DMS79 (cell line): ENCODE results near the gene SEZ6L.

Experiments
- DNase-seq: peaks from one replicate; lab custom pipeline; 2025; lab: John Stamatoyannopoulos, UW

The SEZ6L gene

GRCh38 chr22:26428515-26429457 is 259.5 kb downstream of the SEZ6L start, which contains the start of gene ASPHD2:
ASPHD2 (plus strand) TSS chr22:26429260; CDS start chr22:26433616, 4,356 bp downstream.
- peak; percentile 20 for DNase-seq

GRCh38 chr22:26429458-26430286 is 260.4 kb downstream of the SEZ6L start:
- no peak for DNase-seq

GRCh38 chr22:26430600-26430999 is 261.3 kb downstream of the SEZ6L start:
- no peak for DNase-seq

GRCh38 chr22:26431261-26431995 is 262.2 kb downstream of the SEZ6L start:
- DNase-seq: no peak

- DNase-seq: no peak
These were observed 263.5 kb downstream of the SEZ6L start for GRCh38 chr22:26432619-26433311.
